ENCODE data around the gene PBX1. TPM values are rescaled to one million over a fixed set of nuclear protein-coding genes. Genes with fewer than 3 reads are reported as not detected.
A peak's percentile ranks its signal among the peaks of the same experiment; 100 is the strongest.

Gene PBX1
- total and polyA plus RNA-seq, 12 donors, result 13.3 to 91.8 (median 62.7) TPM

DNA sequence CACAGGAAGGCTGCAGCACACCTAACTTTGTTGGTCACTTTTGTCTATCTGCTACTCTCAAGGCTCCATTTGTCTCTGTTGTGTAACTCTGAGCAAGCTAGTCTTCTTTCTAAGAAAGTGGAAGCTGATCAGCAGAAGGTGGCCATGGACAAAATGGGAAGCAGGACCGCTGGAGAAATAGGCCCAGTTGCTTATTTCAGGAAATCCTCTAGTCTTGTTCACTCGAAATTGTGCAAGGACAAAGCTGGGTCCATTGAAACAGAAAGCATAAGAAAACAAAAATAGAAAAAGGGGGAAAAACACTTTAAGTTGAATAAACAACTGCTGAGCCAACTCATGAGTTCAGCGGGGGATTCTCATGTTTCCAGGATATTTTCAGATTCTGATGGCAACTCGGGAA is 150.1 kb downstream of the PBX1 start:
- TF ChIP-seq, protein P1, sequence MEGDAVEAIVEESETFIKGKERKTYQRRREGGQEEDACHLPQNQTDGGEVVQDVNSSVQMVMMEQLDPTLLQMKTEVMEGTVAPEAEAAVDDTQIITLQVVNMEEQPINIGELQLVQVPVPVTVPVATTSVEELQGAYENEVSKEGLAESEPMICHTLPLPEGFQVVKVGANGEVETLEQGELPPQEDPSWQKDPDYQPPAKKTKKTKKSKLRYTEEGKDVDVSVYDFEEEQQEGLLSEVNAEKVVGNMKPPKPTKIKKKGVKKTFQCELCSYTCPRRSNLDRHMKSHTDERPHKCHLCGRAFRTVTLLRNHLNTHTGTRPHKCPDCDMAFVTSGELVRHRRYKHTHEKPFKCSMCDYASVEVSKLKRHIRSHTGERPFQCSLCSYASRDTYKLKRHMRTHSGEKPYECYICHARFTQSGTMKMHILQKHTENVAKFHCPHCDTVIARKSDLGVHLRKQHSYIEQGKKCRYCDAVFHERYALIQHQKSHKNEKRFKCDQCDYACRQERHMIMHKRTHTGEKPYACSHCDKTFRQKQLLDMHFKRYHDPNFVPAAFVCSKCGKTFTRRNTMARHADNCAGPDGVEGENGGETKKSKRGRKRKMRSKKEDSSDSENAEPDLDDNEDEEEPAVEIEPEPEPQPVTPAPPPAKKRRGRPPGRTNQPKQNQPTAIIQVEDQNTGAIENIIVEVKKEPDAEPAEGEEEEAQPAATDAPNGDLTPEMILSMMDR (IDR thresholded peaks at IDR 0.05), result no peak
- WGBS, 2 donors, result 56 to 63% methylated on average over 4 of the region's 4 CpGs
- ATAC-seq, result no peak
- Histone ChIP-seq H3K4me3 (no peak overlapping the region), H3K4me1 (peaks cover 20 to 85% (median 62%) of the 10 kb centered on the region in 9 donors), H3K27ac (peak overlapping the region in 3 of 10 donors; percentile 29 to 71 (median 70)), H3K36me3 (no peaks in the 10 kb centered on the region), H3K27me3 (peaks cover 0 to 5% (median 0%) of the 10 kb centered on the region in 7 donors), H3K9me3 (no peaks in the 10 kb centered on the region)
- intact Hi-C loops (cut with DNase I), result loop anchor here in 6 of 10 donors (5.0 to 10.0 kb wide), 6 partner anchors 63 to 147 kb away; no protein-coding TSS in a partner anchor
- no peak for DNase-seq

DNA sequence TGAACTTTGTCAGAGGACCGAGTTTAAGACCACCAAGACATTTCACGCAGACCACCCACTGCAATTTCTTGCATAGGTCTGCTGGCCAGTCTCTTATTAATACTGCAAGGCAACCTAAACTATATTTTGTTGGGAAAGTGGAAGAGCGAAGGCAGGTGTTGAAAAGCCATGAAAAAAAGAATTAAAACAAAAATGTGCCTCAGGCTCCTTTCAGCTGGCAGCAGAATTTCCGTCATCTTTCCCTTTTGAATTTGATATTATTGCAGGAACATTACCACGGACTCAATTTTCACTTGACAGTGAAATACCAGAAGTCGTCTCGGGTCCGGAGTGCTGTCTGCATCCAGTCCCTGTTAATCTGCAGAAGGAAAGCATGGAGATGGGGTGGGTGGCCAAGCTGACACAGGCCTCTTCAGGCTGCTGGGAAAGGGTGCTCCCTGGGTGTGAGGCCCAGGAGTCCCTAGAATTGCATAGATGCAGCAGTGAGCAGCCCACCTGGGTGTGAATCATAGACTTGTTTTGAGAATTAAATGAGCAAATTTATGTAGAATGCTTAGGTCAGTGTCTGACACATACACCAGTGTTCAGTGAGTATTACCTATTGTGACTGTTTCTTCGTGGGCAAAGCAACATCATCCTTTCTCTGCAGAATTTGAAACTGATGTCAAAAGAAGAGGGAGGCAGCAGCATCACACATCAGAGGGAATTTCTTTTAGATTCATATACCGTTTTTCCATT is 150.7 kb downstream of the PBX1 start:
- TF ChIP-seq, protein P1 (IDR thresholded peaks at IDR 0.05), result no peak
- ATAC-seq (no peak), DNase-seq (no peak)
- peaks cover 20 to 79% (median 62%) of the 10 kb centered on the region in 9 donors for H3K4me1 ChIP-seq
- no peak overlapping the region for H3K4me3 ChIP-seq
- no peaks in the 10 kb centered on the region for H3K9me3 ChIP-seq
- peak overlapping the region in 2 of 10 donors; percentile 29 to 70 for H3K27ac ChIP-seq
- intact Hi-C loops (cut with DNase I), result loop anchor here in 6 of 10 donors (5.0 to 10.0 kb wide), 9 partner anchors 63 to 265 kb away; no protein-coding TSS in a partner anchor
- peaks cover 0 to 5% (median 0%) of the 10 kb centered on the region in 7 donors for H3K27me3 ChIP-seq
- 79 to 89% methylated on average over 10 of the region's 10 CpGs for WGBS, 2 donors
- no peaks in the 10 kb centered on the region for H3K36me3 ChIP-seq

DNA sequence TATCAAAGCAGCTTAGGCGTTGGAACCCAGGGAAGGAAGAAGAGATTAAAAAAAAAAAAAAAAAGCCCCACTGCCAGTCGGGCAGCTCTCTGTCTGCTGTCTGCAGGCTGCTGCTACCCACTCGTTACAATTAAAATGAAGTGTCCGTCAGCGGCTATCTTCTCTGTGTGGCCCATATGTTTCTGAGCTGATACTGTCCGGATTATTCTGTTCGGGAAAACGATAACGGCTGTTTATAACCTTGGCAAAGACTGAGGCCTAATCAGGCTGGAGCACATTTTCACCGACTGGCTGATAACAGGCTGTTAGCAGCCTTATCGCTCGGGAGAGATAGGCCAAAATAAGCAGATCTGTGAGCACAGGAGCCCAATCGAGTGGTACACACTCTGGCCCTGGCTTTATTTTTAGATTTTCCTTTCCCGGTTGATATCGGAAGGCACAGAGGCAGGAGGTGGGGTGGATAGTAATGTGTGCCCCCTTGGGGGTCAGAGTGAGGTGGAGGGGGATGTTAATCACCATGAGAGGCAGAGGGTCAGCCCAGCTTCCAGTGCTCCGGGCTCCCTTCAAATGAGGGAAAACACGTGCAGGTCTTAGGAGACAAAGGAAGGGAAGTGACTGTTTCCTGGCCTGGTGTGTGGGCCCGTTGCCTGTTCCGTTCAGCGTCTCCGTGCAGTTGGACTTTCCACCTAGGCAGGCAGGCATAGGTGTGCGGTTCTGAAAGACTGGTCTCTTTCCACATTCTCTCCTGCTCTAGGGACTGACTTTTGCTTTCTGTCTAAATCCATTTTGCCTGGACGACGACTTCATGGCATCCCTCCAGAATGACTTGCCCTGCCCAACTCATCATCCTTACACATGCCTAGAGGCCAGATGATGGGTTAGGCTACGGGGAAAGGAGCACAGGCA is 153.4 kb downstream of the PBX1 start:
- H3K4me1 ChIP-seq, result peaks cover 20 to 76% (median 51%) of the 10 kb centered on the region in 9 donors
- TF ChIP-seq, protein P1 (IDR thresholded peaks at IDR 0.05), result no peak
- WGBS, 2 donors, result 11 to 13% methylated on average over 25 of the region's 25 CpGs
- intact Hi-C loops (cut with DNase I), result loop anchor here in 1 of 10 donors (5.0 to 10.0 kb wide), 3 partner anchors 70 to 268 kb away; no protein-coding TSS in a partner anchor
- peak; percentile 22 to 54 for DNase-seq
- no peak overlapping the region for H3K4me3 ChIP-seq
- peaks cover 0 to 5% (median 0%) of the 10 kb centered on the region in 7 donors for H3K27me3 ChIP-seq
- H3K27ac ChIP-seq, result peak overlapping the region; percentile 61 to 81 (median 70)
- H3K9me3 ChIP-seq, result no peaks in the 10 kb centered on the region
- H3K36me3 ChIP-seq, result no peaks in the 10 kb centered on the region
- peak; percentile 46 to 90 (median 73) for ATAC-seq

Measured in heart right ventricle (tissue), 16 donors.